ENCODE results near the gene ZNF618. TPM values are rescaled to one million over a fixed set of nuclear protein-coding genes. Genes with fewer than 3 reads are reported as not detected.

ZNF618 gene
- total and polyA plus RNA-seq, 2 donors: 3.0 to 7.8 TPM

DNA sequence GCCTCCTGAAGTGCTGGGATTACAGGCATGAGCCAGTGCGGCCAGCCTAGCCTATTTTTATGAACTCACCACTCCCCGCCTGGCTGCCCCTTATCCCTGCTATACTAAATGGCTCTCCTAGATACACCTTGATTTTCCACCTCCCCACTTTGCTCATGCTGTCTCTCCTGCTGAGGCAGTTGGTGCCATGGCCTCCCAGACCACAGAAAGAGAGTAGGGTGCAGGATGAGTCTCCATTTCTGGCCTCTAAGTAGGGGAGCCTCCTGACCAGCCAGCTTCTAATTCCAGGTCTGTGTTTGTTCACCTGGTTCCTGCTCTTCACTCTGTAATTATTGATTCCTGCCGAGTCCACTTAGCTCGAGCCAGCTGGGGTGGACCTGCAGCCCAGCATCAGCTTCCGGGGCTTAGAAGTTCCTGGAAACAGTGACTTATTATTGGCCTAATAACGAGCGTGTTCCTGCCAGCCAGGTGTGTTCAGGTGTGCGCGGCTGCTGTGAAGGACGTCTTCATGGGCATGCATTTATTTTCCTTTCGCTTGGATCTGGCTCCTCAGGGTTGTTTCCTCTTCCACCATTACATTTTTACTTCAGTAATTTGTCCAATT, 34.0 kb downstream of the ZNF618 start:
- Histone ChIP-seq H3K36me3 (ENCODE audit: insufficient read depth) (peaks cover 2% of the 10 kb centered on the region), H3K4me1 (ENCODE audit: insufficient read depth) (no peaks in the 10 kb centered on the region), H3K4me3 (ENCODE audit: low read depth, low read length) (no peak overlapping the region), H3K27ac (ENCODE audit: low read depth) (no peak overlapping the region)
- 87% methylated on average over 11 of the region's 11 CpGs for WGBS
- DNase-seq (ENCODE audit: extremely low spot score): no peak

DNA sequence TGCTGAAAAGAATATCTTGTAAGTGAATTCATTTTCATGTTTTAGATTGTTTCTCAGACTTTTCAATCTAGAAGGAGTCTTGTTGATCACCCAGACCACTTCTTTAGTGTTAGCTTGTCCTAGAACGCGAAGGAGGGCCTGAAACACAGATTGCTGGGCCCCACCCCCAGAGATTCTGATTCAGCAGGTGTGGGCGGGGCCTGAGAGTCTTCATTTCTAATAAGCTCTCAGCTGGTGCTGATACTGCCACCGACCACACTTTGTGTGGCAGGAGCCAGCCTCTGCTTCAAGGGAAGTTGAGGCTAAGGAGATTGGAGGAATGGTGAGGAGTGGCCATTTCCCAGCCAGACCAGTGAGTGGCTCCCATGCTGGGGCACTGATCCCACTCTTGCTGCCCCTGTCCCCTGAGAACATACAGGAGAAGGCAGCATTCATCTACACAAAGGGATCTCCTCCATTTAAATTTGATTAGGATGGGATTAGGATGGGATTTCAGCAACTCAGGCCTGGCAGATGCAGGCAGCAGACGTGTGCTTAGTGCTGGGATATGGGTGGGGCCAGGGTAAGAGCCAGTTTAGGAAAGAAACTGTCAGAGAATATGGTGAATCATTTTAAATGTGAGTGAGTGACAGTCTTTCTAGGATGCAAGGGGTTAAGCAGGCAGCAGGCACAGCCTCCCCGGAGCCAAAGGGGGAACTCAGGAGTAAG, 35.9 kb downstream of the ZNF618 start:
- H3K27ac ChIP-seq (ENCODE audit: low read depth): no peak overlapping the region
- no peak for DNase-seq (ENCODE audit: extremely low spot score)
- peaks cover 2% of the 10 kb centered on the region for H3K36me3 ChIP-seq (ENCODE audit: insufficient read depth)
- no peak overlapping the region for H3K4me3 ChIP-seq (ENCODE audit: low read depth, low read length)
- WGBS: 82% methylated on average over 6 of the region's 6 CpGs
- H3K4me1 ChIP-seq (ENCODE audit: insufficient read depth): no peaks in the 10 kb centered on the region

DNA sequence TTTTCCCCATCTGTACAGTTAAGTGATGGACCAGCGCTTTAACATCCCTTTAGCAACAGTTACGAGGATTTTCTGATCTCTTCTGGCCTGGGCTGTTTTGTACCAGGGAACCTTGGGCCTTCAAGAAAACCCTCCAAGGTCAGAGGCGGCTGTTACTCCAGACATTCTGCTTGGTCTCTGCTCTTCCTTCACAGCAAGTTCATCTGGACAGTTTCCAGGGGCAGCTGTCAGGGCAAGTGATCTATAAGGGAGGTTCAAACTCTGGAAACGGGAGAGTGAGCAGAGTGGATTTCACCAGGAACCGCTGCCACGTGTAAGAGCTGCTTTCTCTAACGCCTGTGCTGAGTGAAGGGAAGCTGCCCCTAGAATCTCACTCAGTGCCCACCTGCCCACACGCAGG, 36.7 kb downstream of the ZNF618 start:
- no peak for DNase-seq (ENCODE audit: extremely low spot score)

DNA sequence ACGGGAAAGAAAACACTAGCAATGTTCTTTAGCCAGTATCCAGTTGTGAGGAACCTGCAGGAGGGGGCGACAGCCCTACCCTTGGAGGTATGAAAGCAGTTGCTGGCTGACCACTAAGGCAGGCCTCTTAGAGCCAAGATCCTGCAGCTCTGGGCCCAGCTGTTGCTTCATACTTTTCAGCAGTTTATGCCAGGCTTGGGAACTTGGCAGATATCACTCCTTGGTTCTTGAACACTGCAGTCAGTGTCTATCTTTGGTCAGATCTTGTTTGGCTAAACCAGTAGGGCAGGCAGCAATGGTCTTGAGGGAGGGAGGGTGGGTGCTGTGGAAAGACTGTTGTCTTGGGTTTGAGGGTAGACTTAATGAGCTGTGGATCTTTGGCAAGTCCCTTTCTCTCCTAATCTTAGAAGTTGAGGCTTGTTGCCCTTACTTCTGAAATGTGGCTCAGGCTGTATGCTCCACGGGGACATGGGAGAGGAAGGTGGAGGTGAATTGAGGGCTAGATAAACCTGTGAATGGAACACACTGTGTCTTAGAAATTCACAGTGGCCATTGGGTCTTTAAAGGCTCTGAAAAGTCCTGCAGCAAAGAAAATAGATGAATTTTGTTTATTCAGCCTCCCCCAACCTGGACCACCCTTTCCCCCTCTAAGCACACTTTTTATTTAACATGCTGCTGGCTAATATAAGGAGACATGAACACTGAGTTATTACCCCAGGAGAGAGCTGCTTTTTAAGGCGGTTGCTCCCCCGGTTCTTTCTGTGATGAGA, 37.5 kb downstream of the ZNF618 start:
- WGBS: 80% methylated on average over 5 of the region's 5 CpGs
- H3K27ac ChIP-seq (ENCODE audit: low read depth): no peak overlapping the region

More for the DNA sequence above, 36.7 kb downstream of the ZNF618 start:
- no peak overlapping the region for H3K27ac ChIP-seq (ENCODE audit: low read depth)
- WGBS: 76% methylated on average over 8 of the region's 8 CpGs
- H3K36me3 ChIP-seq (ENCODE audit: insufficient read depth): peaks cover 2% of the 10 kb centered on the region
- no peaks in the 10 kb centered on the region for H3K4me1 ChIP-seq (ENCODE audit: insufficient read depth)
- no peak overlapping the region for H3K4me3 ChIP-seq (ENCODE audit: low read depth, low read length)

DNA sequence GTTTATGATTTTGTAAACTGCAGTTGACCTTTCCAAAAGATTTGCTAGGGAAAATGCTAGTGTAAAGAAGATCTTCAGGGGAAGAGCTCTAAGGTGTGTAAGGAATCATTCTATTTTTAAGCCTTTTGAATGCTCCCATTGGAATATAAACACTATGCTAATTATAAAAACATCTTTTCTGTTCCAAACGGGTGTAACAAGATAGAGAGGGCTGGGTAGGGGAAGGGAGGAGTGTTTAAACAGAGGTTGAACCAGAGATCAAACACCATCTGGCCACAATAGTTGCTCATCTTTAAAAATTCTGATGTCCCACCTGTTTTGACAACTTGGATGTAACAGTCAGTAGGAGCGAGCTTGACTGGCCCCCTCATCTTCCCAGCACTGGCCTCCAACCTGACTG, 38.4 kb downstream of the ZNF618 start:
- 60% methylated on average over 2 of the region's 2 CpGs for WGBS
- Histone ChIP-seq H3K4me1 (ENCODE audit: insufficient read depth) (no peaks in the 10 kb centered on the region), H3K36me3 (ENCODE audit: insufficient read depth) (peaks cover 2% of the 10 kb centered on the region), H3K4me3 (ENCODE audit: low read depth, low read length) (no peak overlapping the region), H3K27ac (ENCODE audit: low read depth) (no peak overlapping the region)
- DNase-seq (ENCODE audit: extremely low spot score): no peak

More for the DNA sequence above, 37.5 kb downstream of the ZNF618 start:
- H3K4me3 ChIP-seq (ENCODE audit: low read depth, low read length): no peak overlapping the region
- H3K36me3 ChIP-seq (ENCODE audit: insufficient read depth): peaks cover 2% of the 10 kb centered on the region
- DNase-seq (ENCODE audit: extremely low spot score): no peak
- H3K4me1 ChIP-seq (ENCODE audit: insufficient read depth): no peaks in the 10 kb centered on the region

DNA sequence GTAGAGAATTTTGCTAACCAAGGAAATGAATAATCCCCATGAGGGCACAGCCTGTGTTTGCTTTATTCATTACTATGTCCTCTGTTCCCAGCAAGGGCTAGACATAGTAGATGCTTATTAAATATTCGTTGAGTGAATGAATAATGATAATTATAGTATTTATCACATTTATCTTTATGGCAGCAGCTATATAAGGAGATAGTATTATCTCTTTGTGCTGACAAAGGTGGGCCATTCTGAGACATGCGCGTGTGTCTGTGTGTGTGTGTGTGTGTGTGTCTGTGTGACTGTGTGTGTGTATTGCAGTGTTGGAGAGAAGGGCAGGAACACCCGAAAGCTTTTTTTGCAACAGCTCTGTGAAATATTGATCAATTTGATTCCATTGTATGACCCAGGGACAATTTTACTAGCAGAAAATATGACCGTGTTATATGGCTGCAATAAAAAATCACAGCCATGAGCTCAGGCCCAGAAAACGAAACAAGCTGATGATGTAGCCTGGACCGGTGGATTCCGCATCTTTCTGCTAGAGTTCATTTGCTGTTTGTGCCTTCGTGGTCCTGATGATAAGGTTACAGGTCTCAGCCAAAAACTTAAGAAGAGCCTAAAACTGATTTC, 39.8 kb downstream of the ZNF618 start:
- 94% methylated on average over 9 of the region's 9 CpGs for WGBS
- Histone ChIP-seq H3K4me1 (ENCODE audit: insufficient read depth) (no peaks in the 10 kb centered on the region), H3K36me3 (ENCODE audit: insufficient read depth) (peaks cover 2% of the 10 kb centered on the region), H3K27ac (ENCODE audit: low read depth) (no peak overlapping the region), H3K4me3 (ENCODE audit: low read depth, low read length) (no peak overlapping the region)
- no peak for DNase-seq (ENCODE audit: extremely low spot score)

DNA sequence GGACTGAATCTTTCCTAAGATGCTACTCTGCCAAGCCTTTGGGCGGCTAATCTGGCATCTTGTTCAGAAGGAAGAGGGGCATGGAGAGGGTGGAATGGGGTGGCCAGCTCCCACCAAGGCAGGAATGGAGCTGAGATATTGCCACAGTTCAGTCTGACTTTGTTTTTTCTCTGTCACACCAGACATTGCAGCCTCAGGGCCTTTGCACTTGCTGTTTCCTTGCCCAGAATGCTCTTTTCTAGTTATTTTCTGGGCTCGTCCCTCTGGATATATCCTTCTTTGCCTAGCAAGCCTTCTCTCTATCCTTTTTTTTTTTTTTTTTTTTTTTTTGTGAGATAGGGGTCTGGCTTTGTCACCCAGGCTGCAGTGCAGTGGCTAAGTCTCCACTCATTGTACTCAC, 40.8 kb downstream of the ZNF618 start:
- Histone ChIP-seq H3K4me1 (ENCODE audit: insufficient read depth) (no peaks in the 10 kb centered on the region), H3K27ac (ENCODE audit: low read depth) (no peak overlapping the region), H3K36me3 (ENCODE audit: insufficient read depth) (peaks cover 2% of the 10 kb centered on the region), H3K4me3 (ENCODE audit: low read depth, low read length) (no peak overlapping the region)
- WGBS: 95% methylated on average over 2 of the region's 2 CpGs
- no peak for DNase-seq (ENCODE audit: extremely low spot score)

DNA sequence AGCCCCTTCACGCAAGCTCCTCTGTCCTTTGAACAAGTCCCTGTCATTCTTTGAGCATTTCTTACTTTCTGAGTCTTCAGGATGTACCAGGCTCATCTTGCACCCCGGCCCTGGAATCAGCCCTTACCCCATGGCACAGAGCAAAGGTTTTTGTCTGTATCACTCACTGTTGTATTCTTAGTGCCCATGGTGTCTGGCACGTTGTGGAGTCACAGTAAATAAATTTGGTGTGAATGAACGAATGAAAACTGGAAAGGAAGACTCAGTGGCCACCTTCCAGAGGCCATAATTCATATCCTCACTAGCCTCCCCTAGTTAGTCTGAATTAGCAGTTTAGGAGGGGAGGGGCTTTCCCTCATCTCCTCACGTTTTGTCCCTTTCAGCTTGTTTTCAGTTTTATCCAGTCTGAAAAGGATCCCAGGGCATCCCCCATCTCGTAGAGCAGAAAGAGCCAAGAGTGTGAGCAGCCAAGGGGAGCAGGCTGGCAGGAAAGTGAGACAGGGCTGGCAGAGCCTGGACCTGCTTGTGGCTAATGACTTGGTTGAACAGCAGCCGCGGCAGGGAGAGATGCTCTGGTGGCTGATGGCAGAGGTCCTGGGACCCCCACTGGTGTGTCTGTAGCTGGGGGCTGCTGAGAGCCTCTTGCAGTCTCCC, 42.7 kb downstream of the ZNF618 start:
- Histone ChIP-seq H3K27ac (ENCODE audit: low read depth) (no peak overlapping the region), H3K36me3 (ENCODE audit: insufficient read depth) (peaks cover 2% of the 10 kb centered on the region), H3K4me1 (ENCODE audit: insufficient read depth) (no peaks in the 10 kb centered on the region), H3K4me3 (ENCODE audit: low read depth, low read length) (no peak overlapping the region)
- no peak for DNase-seq (ENCODE audit: extremely low spot score)
- 74% methylated on average over 8 of the region's 8 CpGs for WGBS

DNA sequence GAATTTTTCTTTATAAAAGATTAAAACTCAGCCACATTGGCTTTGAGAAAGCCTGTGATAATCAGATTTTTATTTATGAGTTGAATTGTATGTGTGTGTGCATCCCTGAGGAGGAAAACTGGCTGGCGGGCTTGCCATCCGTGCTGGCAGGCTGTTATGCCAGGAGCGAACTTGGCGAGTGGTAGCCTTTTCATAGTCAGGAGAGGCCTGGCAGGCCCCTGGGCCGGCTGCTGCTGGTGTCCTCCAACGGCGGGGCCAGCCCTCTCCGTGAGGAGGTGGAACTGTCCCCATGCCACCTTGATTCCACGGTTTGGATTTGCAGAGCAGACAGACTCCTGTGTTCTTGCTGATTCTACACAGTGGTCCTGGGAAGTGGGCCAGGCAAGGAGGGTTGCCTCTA, 43.3 kb downstream of the ZNF618 start:
- Histone ChIP-seq H3K4me1 (ENCODE audit: insufficient read depth) (no peaks in the 10 kb centered on the region), H3K4me3 (ENCODE audit: low read depth, low read length) (no peak overlapping the region)
- WGBS: 89% methylated on average over 9 of the region's 9 CpGs

DNA sequence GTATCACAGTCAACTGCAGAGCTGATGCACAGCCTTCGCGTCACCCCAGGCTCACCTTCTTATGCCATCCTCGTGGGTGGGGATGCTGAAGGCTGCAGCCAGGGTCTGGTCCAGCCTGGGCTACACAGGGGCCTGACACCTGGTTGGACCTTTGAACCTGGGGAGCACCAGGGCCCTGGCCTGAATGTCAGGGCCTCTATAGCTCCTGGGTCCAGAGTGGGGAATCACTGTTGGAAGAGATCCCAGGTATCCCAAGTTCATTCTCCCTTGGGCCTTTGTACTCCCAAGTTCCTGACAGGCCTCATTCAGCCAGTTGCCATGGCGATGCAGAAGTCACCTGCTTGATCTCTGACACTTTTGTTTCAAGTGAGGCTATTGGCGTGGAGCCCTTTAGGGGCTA, 43.8 kb downstream of the ZNF618 start:
- Histone ChIP-seq H3K36me3 (ENCODE audit: insufficient read depth) (no peaks in the 10 kb centered on the region), H3K4me1 (ENCODE audit: insufficient read depth) (no peaks in the 10 kb centered on the region), H3K4me3 (ENCODE audit: low read depth, low read length) (no peak overlapping the region), H3K27ac (ENCODE audit: low read depth) (no peak overlapping the region)
- DNase-seq (ENCODE audit: extremely low spot score): no peak
- 95% methylated on average over 5 of the region's 5 CpGs for WGBS

More for the DNA sequence above, 43.3 kb downstream of the ZNF618 start:
- no peaks in the 10 kb centered on the region for H3K36me3 ChIP-seq (ENCODE audit: insufficient read depth)
- no peak for DNase-seq (ENCODE audit: extremely low spot score)
- H3K27ac ChIP-seq (ENCODE audit: low read depth): no peak overlapping the region

DNA sequence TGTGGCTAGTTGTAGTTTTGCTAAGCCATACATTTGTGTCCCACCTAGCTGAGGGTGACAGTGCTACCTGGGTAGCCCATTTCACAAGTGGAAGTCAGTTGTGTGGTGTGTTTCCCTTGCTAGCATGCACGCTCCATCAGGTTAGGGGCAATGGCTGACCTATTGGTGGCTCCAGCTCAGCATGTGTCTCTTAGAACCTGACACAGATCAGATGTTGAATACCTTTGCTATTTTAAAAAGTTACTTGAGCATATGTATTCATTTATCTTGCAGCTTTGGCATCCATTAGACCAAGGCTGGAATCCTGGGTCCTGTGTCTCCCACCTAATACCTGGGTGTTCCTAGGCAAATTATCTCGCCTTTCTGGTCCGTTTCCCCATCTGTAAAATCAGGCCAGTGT, 44.8 kb downstream of the ZNF618 start:
- Histone ChIP-seq H3K27ac (ENCODE audit: low read depth) (no peak overlapping the region), H3K4me1 (ENCODE audit: insufficient read depth) (no peaks in the 10 kb centered on the region), H3K36me3 (ENCODE audit: insufficient read depth) (no peaks in the 10 kb centered on the region), H3K4me3 (ENCODE audit: low read depth, low read length) (no peak overlapping the region)
- DNase-seq (ENCODE audit: extremely low spot score): no peak
- WGBS: 99% methylated on average over 3 of the region's 3 CpGs

DNA sequence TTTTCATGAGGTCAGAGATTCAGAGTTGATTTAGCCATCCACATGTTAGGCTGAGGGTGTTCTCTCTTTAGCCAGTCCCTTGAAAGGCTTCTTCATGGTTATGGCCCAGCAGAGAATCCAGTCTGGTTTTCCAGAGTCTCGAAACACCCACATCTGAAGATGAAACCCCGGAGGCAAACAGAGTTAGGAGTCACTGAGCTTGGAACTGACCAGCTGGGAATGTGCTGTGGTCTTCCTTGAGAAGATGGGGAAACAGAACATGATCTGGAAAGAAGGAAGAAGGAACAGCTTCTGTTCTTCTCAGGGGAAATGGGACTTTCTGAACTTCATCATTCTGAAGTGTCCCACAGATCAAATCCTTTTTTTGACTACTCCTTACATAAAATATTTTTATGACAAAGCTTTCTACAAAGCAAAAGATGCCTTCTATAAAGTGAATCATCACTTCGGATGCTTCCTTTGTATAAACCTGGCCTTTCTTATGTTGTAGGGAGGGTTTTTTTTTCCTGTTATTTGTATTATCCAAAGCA, 45.4 kb downstream of the ZNF618 start:
- H3K4me3 ChIP-seq (ENCODE audit: low read depth, low read length): no peak overlapping the region
- no peak for DNase-seq (ENCODE audit: extremely low spot score)
- WGBS: 90% methylated on average over 3 of the region's 3 CpGs
- no peak overlapping the region for H3K27ac ChIP-seq (ENCODE audit: low read depth)
- no peaks in the 10 kb centered on the region for H3K36me3 ChIP-seq (ENCODE audit: insufficient read depth)
- H3K4me1 ChIP-seq (ENCODE audit: insufficient read depth): no peaks in the 10 kb centered on the region

DNA sequence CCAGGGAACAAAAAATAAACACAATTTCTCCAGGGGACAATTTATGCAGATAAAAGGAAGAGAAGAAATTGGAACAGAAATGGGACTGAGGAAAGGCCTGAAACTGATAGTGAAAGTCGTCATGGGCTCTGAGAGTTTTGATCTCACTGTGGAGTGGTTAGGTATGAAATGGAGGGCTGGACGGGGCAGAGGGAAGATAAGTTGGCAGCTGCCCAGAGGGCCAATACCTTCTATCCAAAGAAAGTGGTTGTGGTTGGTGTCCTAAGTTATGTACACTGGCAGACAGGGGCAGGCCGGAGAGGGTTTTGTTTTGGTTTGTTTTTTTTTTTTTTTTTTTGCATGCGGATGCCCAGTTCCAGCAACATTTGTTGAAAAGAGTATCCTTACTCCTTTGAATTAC, 46.1 kb downstream of the ZNF618 start:
- no peak for DNase-seq (ENCODE audit: extremely low spot score)
- Histone ChIP-seq H3K27ac (ENCODE audit: low read depth) (no peak overlapping the region), H3K4me3 (ENCODE audit: low read depth, low read length) (no peak overlapping the region), H3K4me1 (ENCODE audit: insufficient read depth) (no peaks in the 10 kb centered on the region), H3K36me3 (ENCODE audit: insufficient read depth) (no peaks in the 10 kb centered on the region)
- 86% methylated on average over 4 of the region's 4 CpGs for WGBS
